SU-DHL-6 (cell line): Measurements from ENCODE around the gene KYNU.

Experiments
- CTCF ChIP-seq: fragments of 200-600 bp; sonication (generic); IDR thresholded peaks from one replicate; pipeline ENCODE4 v1.5.1; 2017; ENCODE audit warnings: antibody characterized with exemption, mild to moderate bottlenecking, low read length, moderate library complexity; ENCODE audit not compliant: insufficient read depth, poor library complexity, severe bottlenecking
- EZH2phosphoT487 ChIP-seq: fragments of 200-600 bp; sonication (generic), shearing (Covaris generic); conservative IDR thresholded peaks from 2 replicates; pipeline ENCODE4 v1.6.1; 2018; ENCODE audit warnings: mild to moderate bottlenecking, antibody characterized with exemption, low read length, moderate library complexity, mixed read lengths

GRCh38 chr2:142873831-142874287 lies 3.6 kb upstream of the KYNU start:
- TF ChIP-seq CTCF (no peak), EZH2phosphoT487 (no peak)
